ENCODE data around the gene MSRB1.

GRCh38 chr16:1972490-1972877 is 29.5 kb upstream of the MSRB1 start:
- TF ChIP-seq POLR2A (IDR thresholded peaks at IDR 0.05) (no peak), CTCF (IDR thresholded peaks at IDR 0.05) (no peak)

Measured in Peyer's patch (tissue), 4 donors.